Stomach (tissue), 9 donors: Measurements from ENCODE around the gene DEF6. TPM values are rescaled to one million over a fixed set of nuclear protein-coding genes. Genes with fewer than 3 reads are reported as not detected.
A peak's percentile ranks its signal among the peaks of the same experiment; 100 is the strongest.

Source experiments
- DNase-seq, 2 donors: peaks; one replicate each; pipeline versions ENCODE4 v3.0.0 to v3.0.0-alpha.2; 2013 to 2019
- H3K27ac ChIP-seq, 5 donors: fragments of 200-600 bp in 4 of 5; sonication (generic) in 4 of 5; one replicate each; pipeline ENCODE4 v1.5.1; 2013 to 2019; ENCODE audit warnings: mild to moderate bottlenecking in 1 of 5, moderate library complexity in 1 of 5
- H3K27me3 ChIP-seq, 3 donors: fragments of 200-600 bp; sonication (generic); one replicate each; pipeline ENCODE4 v1.5.1; 2017 to 2019; ENCODE audit warnings: mixed run types in 1 of 3
- H3K36me3 ChIP-seq, 4 donors: fragments of 200-600 bp; sonication (generic); 1 replicate in 3 of 4; 2 replicates in 1 of 4; pipeline ENCODE4 v1.5.1; 2016 to 2019
- H3K4me1 ChIP-seq, 4 donors: fragments of 200-600 bp; sonication (generic); one replicate each; pipeline ENCODE4 v1.5.1; 2016 to 2019
- H3K4me3 ChIP-seq, 4 donors: fragments of 200-600 bp; sonication (generic) in 3 of 4; one replicate each; pipeline ENCODE4 v1.5.1; 2016 to 2019; ENCODE audit warnings: mild to moderate bottlenecking in 1 of 4
- H3K9me3 ChIP-seq, 4 donors: fragments of 200-600 bp; sonication (generic); one replicate each; pipeline ENCODE4 v1.5.1; 2016 to 2019
- EP300 ChIP-seq: sonication (generic); formaldehyde crosslinking; IDR thresholded peaks from one replicate; pipeline ENCODE4 v1.6.1; 2017; ENCODE audit warnings: antibody characterized with exemption
- POLR2A ChIP-seq, 4 donors: fragments of 450-650 bp; IDR thresholded peaks; one replicate each; pipeline ENCODE4 v1.6.1; 2016; ENCODE audit warnings: antibody characterized with exemption in 4 of 4, control low read depth in 2 of 4, mild to moderate bottlenecking in 1 of 4, moderate library complexity in 1 of 4
- POLR2AphosphoS5 ChIP-seq, 3 donors: sonication (generic); formaldehyde crosslinking; IDR thresholded peaks; one replicate each; pipeline ENCODE4 v1.6.1; 2016; ENCODE audit warnings: antibody characterized with exemption in 3 of 3
- WGBS, 5 donors: extraction: QIAGEN DNeasy Blood & Tissue Kit in 3 of 5; methylation state at CpG; one replicate each; pipeline versions ENCODE4 v1.1.5 to v1.1.7; 2013 to 2018; 5-methylcytosine and 5-hydroxymethylcytosine counted together
- intact Hi-C: fragments of 100-400 bp; cut with DNase I; formaldehyde crosslinking; loops from one replicate; pipeline ENCODE4 v1.15.1; 2023; ENCODE audit warnings: low total_unique reads
- polyA plus RNA-seq, 3 donors: library from polyadenylated mRNA; stranded (reverse); fragments of 200-250 nt; gene quantifications; one replicate each; pipeline ENCODE4 v1.2.3, GENCODE V29; 2013
- total RNA-seq, 5 donors: library from RNA; depleted of rRNA; stranded (reverse); fragments of >200 nt; gene quantifications; one replicate each; pipeline versions ENCODE4 v1.1.0 to v1.2.3, GENCODE V29; 2014 to 2016
- TF ChIP-seq, protein P1 (sequence below), 7 experiments: fragments of 450-650 bp in 4 of 7; fragments of 200-600 bp in 3 of 7; sonication (generic) in 3 of 7; IDR thresholded peaks; one replicate each; pipeline ENCODE4 v1.5.1; 2016 to 2019; ENCODE audit warnings: antibody characterized with exemption in 7 of 7, control low read depth in 2 of 7, mild to moderate bottlenecking in 1 of 7
- donor health status: healthy with polysubstance abuse.
- donor health status: Bipolar disorder and iron deficiency.
- donor health status: healthy.

DEF6 gene
- total and polyA plus RNA-seq, 8 donors = 4.9 to 35.3 (median 16.5) TPM

DNA sequence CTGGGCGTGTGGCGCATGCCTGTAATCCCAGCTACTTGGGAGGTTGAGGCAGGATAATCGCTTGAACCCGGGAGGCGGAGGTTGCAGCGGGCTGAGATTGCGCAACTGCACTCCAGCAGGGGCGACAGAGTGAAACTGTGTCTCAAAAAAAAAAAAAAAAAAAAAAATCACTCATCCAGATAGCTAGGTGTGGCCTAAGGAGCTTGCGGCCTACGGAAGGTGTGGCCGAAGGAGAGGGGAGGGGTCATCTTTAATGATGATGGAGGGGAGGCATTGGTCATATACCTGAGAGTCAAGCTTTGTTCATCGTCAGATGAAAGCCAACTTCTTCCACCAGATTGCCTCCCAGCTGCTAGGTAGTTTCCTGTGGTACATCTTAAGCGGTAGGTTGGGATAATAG is 43.9 kb downstream of the DEF6 start:
- intact Hi-C loops = loop anchor here (5.0 kb wide), 1 partner anchor 111 kb away; the partner anchor contains the start of gene FANCE

DNA sequence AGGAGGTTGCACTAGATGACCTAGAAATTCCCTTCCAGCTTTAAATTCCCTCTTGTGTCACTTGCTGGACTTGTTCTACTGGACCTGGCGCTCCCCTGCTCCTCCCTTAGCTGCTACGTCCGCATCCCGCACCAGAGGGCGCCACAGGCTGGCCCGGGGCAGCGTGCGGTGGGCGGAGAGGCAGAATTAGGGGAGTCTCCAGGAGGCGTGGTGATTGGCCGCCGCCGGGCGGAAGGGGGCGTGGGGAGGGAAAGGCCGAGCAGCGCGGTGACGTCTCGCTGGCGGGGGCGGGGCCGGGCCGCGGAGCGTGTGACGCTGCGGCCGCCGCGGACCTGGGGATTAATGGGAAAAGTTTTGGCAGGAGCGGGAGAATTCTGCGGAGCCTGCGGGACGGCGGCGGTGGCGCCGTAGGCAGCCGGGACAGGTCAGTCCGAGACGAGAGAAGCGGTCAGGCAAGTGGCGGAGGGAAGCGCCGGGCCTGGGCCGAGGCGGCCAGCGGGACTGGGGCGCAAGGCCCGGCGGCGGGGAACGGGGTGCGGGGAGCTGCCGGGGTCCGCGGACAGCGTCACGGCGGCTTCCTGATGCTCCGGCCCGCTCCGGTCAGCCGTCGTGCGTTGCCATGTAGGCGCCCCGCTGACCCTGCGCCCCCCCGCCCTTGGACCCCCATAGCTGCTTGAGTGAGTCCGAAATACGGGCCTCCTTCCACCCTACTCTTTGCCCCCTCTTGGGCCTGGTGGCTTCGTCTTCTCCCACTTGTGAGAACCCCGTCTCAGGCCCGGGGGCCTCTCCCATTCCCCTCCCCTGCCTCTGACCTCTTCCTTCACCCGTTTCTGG is 44.9 kb downstream of the DEF6 start, which contains the start of gene PPARD:
TSS of gene PPARD (plus strand) at position 301 of the 834 bp plus-strand sequence. CDS start 68,530 bp downstream, outside the sequence.
- peak; percentile 99 for DNase-seq
- Histone ChIP-seq H3K27me3 (no peaks in the 10 kb centered on the region), H3K9me3 (no peaks in the 10 kb centered on the region), H3K27ac (peak within 1 kb of the TSS; percentile 91 to 98 (median 93)), H3K4me1 (peaks cover 8 to 47% (median 34%) of the 10 kb centered on the region in 4 donors), H3K36me3 (peaks cover 3 to 26% (median 17%) of the 10 kb centered on the region in 4 donors), H3K4me3 (peak within 1 kb of the TSS; percentile 71 to 91 (median 81))
- intact Hi-C loops = loop anchor here (5.0 kb wide), 1 partner anchor 110 kb away; the partner anchor contains the start of gene FANCE
- TF ChIP-seq EP300 (no peak), POLR2A (IDR thresholded peaks at IDR 0.05) (no peak), POLR2AphosphoS5 (IDR thresholded peaks at IDR 0.05) (peak; percentile 59 to 92 (median 84))
- TF ChIP-seq, protein P1, sequence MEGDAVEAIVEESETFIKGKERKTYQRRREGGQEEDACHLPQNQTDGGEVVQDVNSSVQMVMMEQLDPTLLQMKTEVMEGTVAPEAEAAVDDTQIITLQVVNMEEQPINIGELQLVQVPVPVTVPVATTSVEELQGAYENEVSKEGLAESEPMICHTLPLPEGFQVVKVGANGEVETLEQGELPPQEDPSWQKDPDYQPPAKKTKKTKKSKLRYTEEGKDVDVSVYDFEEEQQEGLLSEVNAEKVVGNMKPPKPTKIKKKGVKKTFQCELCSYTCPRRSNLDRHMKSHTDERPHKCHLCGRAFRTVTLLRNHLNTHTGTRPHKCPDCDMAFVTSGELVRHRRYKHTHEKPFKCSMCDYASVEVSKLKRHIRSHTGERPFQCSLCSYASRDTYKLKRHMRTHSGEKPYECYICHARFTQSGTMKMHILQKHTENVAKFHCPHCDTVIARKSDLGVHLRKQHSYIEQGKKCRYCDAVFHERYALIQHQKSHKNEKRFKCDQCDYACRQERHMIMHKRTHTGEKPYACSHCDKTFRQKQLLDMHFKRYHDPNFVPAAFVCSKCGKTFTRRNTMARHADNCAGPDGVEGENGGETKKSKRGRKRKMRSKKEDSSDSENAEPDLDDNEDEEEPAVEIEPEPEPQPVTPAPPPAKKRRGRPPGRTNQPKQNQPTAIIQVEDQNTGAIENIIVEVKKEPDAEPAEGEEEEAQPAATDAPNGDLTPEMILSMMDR (IDR thresholded peaks at IDR 0.05) = peak in 6 of 7 experiments; percentile 37 to 100 (median 96)
- WGBS, 5 donors = 0 to 1% (median 0%) methylated on average over 14 to 77 of the region's 77 CpGs

More for the DNA sequence above, 43.9 kb downstream of the DEF6 start:
- DNase-seq = peak in 1 of 2 donors; percentile 25
- H3K27ac ChIP-seq = no peak overlapping the region
- peaks cover 3 to 16% (median 8%) of the 10 kb centered on the region in 4 donors for H3K36me3 ChIP-seq
- TF ChIP-seq POLR2AphosphoS5 (IDR thresholded peaks at IDR 0.05) (no peak), EP300 (no peak), POLR2A (IDR thresholded peaks at IDR 0.05) (no peak)
- TF ChIP-seq, protein P1 (IDR thresholded peaks at IDR 0.05) = no peak
- no peaks in the 10 kb centered on the region for H3K27me3 ChIP-seq
- no peak overlapping the region for H3K4me3 ChIP-seq
- H3K4me1 ChIP-seq = peaks cover 8 to 42% (median 31%) of the 10 kb centered on the region in 4 donors
- 74 to 82% (median 79%) methylated on average over 13 of the region's 13 CpGs for WGBS, 5 donors
- H3K9me3 ChIP-seq = no peaks in the 10 kb centered on the region

DNA sequence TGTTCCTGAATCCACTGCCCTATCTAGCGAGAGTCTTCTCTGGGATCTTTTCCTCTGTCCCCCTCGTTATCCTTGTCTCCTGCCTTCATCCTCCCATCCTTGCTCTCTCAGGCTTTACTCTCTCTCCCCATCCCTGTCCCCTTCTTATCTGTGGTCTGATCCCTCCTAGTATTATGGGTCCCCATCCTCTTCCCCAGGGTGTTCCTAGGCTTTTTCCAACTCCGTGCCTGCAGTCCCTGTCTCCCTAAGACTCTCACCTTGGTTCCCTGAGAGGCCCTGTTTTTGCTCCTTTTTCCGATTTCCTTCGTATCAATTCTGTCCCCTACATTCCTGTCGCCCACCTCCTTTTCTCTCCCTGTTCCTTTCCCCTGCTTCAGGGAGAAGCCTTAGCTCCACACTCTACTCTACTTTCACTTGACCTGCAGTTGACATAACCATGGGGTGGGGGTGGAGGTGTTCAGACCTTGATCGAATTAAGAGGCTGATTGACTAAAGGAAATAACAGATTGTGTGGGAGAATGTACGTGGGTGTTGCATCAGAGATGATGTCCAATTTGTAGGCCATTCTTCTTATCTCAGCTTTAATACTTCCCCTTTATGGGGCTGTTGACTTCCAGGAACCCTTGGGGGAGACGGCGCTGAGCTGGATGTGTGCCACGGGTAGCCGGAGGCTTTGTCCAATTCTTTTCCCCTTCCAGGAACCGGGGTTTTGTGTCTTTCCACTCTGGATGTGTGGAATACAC is 45.6 kb downstream of the DEF6 start:
- Histone ChIP-seq H3K4me3 (peak overlapping the region; percentile 71 to 91 (median 81)), H3K9me3 (no peaks in the 10 kb centered on the region), H3K4me1 (peaks cover 8 to 48% (median 36%) of the 10 kb centered on the region in 4 donors), H3K36me3 (peaks cover 3 to 32% (median 24%) of the 10 kb centered on the region in 4 donors), H3K27me3 (no peaks in the 10 kb centered on the region), H3K27ac (peak overlapping the region; percentile 91 to 98 (median 93))
- intact Hi-C loops = loop anchor here (5.0 kb wide), 1 partner anchor 109 kb away; the partner anchor contains the start of gene FANCE
- TF ChIP-seq POLR2AphosphoS5 (IDR thresholded peaks at IDR 0.05) = peak in 1 of 3 donors; percentile 20
- TF ChIP-seq, protein P1 (IDR thresholded peaks at IDR 0.05) = no peak
- DNase-seq = peak; percentile 43 to 71
- 7 to 15% (median 11%) methylated on average over 13 of the region's 13 CpGs for WGBS, 5 donors
